Endothelial cell of umbilical vein (primary cell): ENCODE measurements around the gene SRP68. TPM values are rescaled to one million over a fixed set of nuclear protein-coding genes. Genes with fewer than 3 reads are reported as not detected.

ENCODE experiments used
- Bru-seq: library from RNA; stranded (reverse); fragments of 400-500 nt; gene quantifications from one replicate; lab custom pipeline; 2021; lab: Mats Ljungman, UMichigan
- BruChase-seq, 2 experiments: library from RNA; stranded (reverse); fragments of 400-500 nt; gene quantifications; one replicate each; lab custom pipeline; 2021; lab: Mats Ljungman, UMichigan
- BruUV-seq: library from RNA; stranded (reverse); fragments of 400-500 nt; replicated peaks from 2 replicates; lab custom pipeline; 2021; lab: Mats Ljungman, UMichigan
- CTCF ChIA-PET: fragments of 300-600, 350-600 bp; sonication (Branson Sonifier 250); formaldehyde crosslinking; loops from one replicate; lab custom pipeline; 2021; ENCODE audit warnings: antibody characterized with exemption, inconsistent platforms; lab: Charles Lee
- POLR2A ChIA-PET: fragments of 300-600, 350-600 bp; sonication (Branson Sonifier 250); formaldehyde crosslinking; loops from one replicate; lab custom pipeline; 2021; ENCODE audit warnings: antibody characterized with exemption, inconsistent platforms; lab: Charles Lee
- DNase-seq: peaks from one replicate; pipeline ENCODE4 v3.0.0-alpha.2; 2011; ENCODE audit warnings: low read depth, low spot score
- FAIRE-seq: peaks from 2 replicates; lab custom pipeline; 2011; peaks lifted over from hg19 to GRCh38; lab: Jason Lieb, UNC
- H2AFZ ChIP-seq: 2 replicates; pipeline ENCODE4 v1.6.0; 2012; ENCODE audit warnings: low read depth, low read length, control low read depth, inconsistent platforms
- H3K27ac ChIP-seq: 2 replicates; pipeline ENCODE4 v1.5.1; 2011; ENCODE audit warnings: low read depth, mild to moderate bottlenecking, control low read depth, low read length, moderate library complexity; ENCODE audit not compliant: insufficient read depth
- H3K27me3 ChIP-seq, 2 experiments: 2 replicates each; pipeline versions ENCODE4 v1.6.0 to v1.6.1; 2011; ENCODE audit warnings: low read length in 2 of 2, mixed read lengths in 1 of 2; ENCODE audit not compliant: control insufficient read depth in 2 of 2, insufficient read depth in 2 of 2
- H3K36me3 ChIP-seq, 2 experiments: 2 replicates in 1 of 2; 3 replicates in 1 of 2; pipeline ENCODE4 v1.5.1; 2011; ENCODE audit warnings: low read length in 2 of 2, mild to moderate bottlenecking in 1 of 2, moderate library complexity in 1 of 2; ENCODE audit not compliant: control insufficient read depth in 2 of 2, insufficient read depth in 2 of 2; ENCODE audit errors: extremely low read depth in 1 of 2
- H3K4me1 ChIP-seq: 3 replicates; pipeline ENCODE4 v1.5.1; 2011; ENCODE audit warnings: mild to moderate bottlenecking, low read length; ENCODE audit not compliant: control insufficient read depth, insufficient read depth; ENCODE audit errors: extremely low read depth
- H3K4me2 ChIP-seq: 2 replicates; pipeline ENCODE4 v1.6.1; 2011; ENCODE audit warnings: low read length, control low read depth, mixed read lengths; ENCODE audit not compliant: insufficient read depth
- H3K4me3 ChIP-seq, 3 experiments: fragments of 200-600 bp in 1 of 3; sonication (generic), shearing (Covaris generic) in 1 of 3; replicated peaks in 1 of 3; 2 replicates each; pipeline ENCODE4 v1.5.1; 2011 to 2016; ENCODE audit warnings: control low read depth in 3 of 3, low read length in 3 of 3, mild to moderate bottlenecking in 2 of 3, inconsistent platforms in 1 of 3, low read depth in 1 of 3, moderate library complexity in 1 of 3; ENCODE audit not compliant: insufficient read depth in 1 of 3
- H3K79me2 ChIP-seq: 2 replicates; pipeline ENCODE4 v1.6.0; 2012; ENCODE audit warnings: low read length, inconsistent platforms; ENCODE audit not compliant: control insufficient read depth, insufficient read depth
- H3K9ac ChIP-seq: replicated peaks from 2 replicates; pipeline ENCODE3; 2011; ENCODE audit warnings: low read length, control low read depth; ENCODE audit not compliant: insufficient read depth; ENCODE audit errors: extremely low read depth
- H3K9me1 ChIP-seq: replicated peaks from 3 replicates; pipeline ENCODE4 v1.6.0; 2011; ENCODE audit warnings: mild to moderate bottlenecking, low read length; ENCODE audit not compliant: control insufficient read depth, insufficient read depth; ENCODE audit errors: extremely low read depth
- H3K9me3 ChIP-seq: replicated peaks from 2 replicates; pipeline ENCODE4 v1.5.1; 2012; ENCODE audit warnings: low read length, inconsistent platforms; ENCODE audit not compliant: control insufficient read depth, insufficient read depth
- H4K20me1 ChIP-seq: replicated peaks from 2 replicates; pipeline ENCODE3; 2011; ENCODE audit warnings: mild to moderate bottlenecking, low read length; ENCODE audit not compliant: control insufficient read depth, insufficient read depth; ENCODE audit errors: extremely low read depth
- EZH2 ChIP-seq: IDR thresholded peaks from 2 replicates; pipeline ENCODE4 v1.6.1; 2012; ENCODE audit warnings: borderline replicate concordance, low read depth, mild to moderate bottlenecking, moderate library complexity, low read length, inconsistent platforms; ENCODE audit not compliant: severe bottlenecking
- FOS ChIP-seq: IDR thresholded peaks from 2 replicates; pipeline ENCODE4 v1.6.1; 2011; ENCODE audit warnings: mild to moderate bottlenecking, low read length, moderate library complexity, borderline replicate concordance; ENCODE audit not compliant: insufficient read depth
- GATA2 ChIP-seq: IDR thresholded peaks from 2 replicates; pipeline ENCODE4 v1.7.0; 2011; ENCODE audit warnings: low read depth, mild to moderate bottlenecking, moderate library complexity, mixed read lengths, low read length; ENCODE audit not compliant: insufficient read length, insufficient read depth
- JUN ChIP-seq: IDR thresholded peaks from 2 replicates; pipeline ENCODE4 v1.6.1; 2011; ENCODE audit warnings: borderline replicate concordance, low read depth; ENCODE audit not compliant: insufficient read length, insufficient read depth
- MYC ChIP-seq: IDR thresholded peaks from one replicate; pipeline ENCODE4 v1.6.1; 2011; ENCODE audit warnings: mild to moderate bottlenecking, low read depth, low read length
- POLR2A ChIP-seq: IDR thresholded peaks from 2 replicates; pipeline ENCODE4 v1.6.1; 2012; ENCODE audit warnings: low read depth, mild to moderate bottlenecking, control low read depth, low read length
- POLR2AphosphoS5 ChIP-seq: IDR thresholded peaks from 2 replicates; pipeline ENCODE4 v1.6.1; 2012; ENCODE audit warnings: low read depth, mild to moderate bottlenecking, control low read depth, low read length, moderate library complexity; ENCODE audit not compliant: insufficient read depth
- dilution Hi-C: fragments of 300-500 bp; cut with MboI; formaldehyde crosslinking; loops from one replicate; pipeline ENCODE4 v1.15.0; 2019; ENCODE audit warnings: low sequenced_read_pairs; ENCODE audit not compliant: extremely low pct_ligation_motif_present
- intact Hi-C: fragments of 100-400 bp; cut with micrococcal nuclease; formaldehyde crosslinking; loops from one replicate; pipeline ENCODE4 v1.10.0; 2022
- long read RNA-seq: library from polyadenylated mRNA; stranded (forward); transcript quantifications from one replicate; pipeline ENCODE4 v2.0.0, GENCODE V29; 2021
- polyA minus RNA-seq, 3 experiments: library from RNA; depleted of rRNA, polyadenylated mRNA; stranded (reverse); fragments of >200 nt; gene quantifications; 1 replicate in 1 of 3; 2 replicates in 2 of 3; pipeline ENCODE4 v1.2.3, GENCODE V29; 2011
- polyA plus RNA-seq, 4 experiments: library from polyadenylated mRNA; depleted of rRNA in 3 of 4; stranded (reverse) in 3 of 4; unstranded in 1 of 4; fragments of >200 nt; gene quantifications; 2 replicates each; pipeline versions ENCODE4 v1.2.1 to v1.2.3, GENCODE V29; 2011 to 2012; ENCODE audit warnings: missing spikeins in 1 of 4
- total RNA-seq: library from RNA; stranded (reverse); gene quantifications from 2 replicates; pipeline ENCODE4 v1.2.3, GENCODE V29; 2021
- TF ChIP-seq, protein P1 (sequence below): IDR thresholded peaks from 2 replicates; pipeline ENCODE4 v1.6.1; 2011; ENCODE audit not compliant: insufficient read depth, insufficient read length
- TF ChIP-seq, protein P2 (sequence below), 2 donors: IDR thresholded peaks; 1 replicate in 1 of 2; 2 replicates in 1 of 2; pipeline ENCODE4 v1.5.1; 2011; ENCODE audit warnings: low read length in 2 of 2, mild to moderate bottlenecking in 2 of 2, moderate library complexity in 2 of 2, control low read depth in 1 of 2, inconsistent platforms in 1 of 2, low read depth in 1 of 2; ENCODE audit not compliant: insufficient read depth in 1 of 2; ENCODE audit errors: extremely low read depth in 1 of 2

Gene SRP68
- total RNA-seq (77.6 and 81.7 TPM in 2 replicates), polyA plus RNA-seq (55.8 and 64.6 TPM in 2 replicates), polyA minus RNA-seq (63.1 and 67.7 TPM in 2 replicates), Bru-seq, nascent RNA (percentile 80 among the genes with signal in this experiment), BruChase-seq, experiment 1, labeled RNA remaining after a 6-hour chase (percentile 87 among the genes with signal in this experiment), BruChase-seq, experiment 2, labeled RNA remaining after a 2-hour chase (percentile 80 among the genes with signal in this experiment)
- polyA plus RNA-seq (2011; cell fraction: cytosol; rRNA removed): 60.5 and 79.4 TPM in 2 replicates
- 62.9 and 65.6 TPM in 2 replicates for polyA plus RNA-seq (2011; cell fraction: nucleus; rRNA removed)
- polyA plus RNA-seq (2012): 73.2 and 88.3 TPM in 2 replicates
- polyA minus RNA-seq (2011; cell fraction: cytosol; rRNA and poly(A)+ RNA removed): 28.5 TPM
- 47.6 and 56.8 TPM in 2 replicates for polyA minus RNA-seq (2011; cell fraction: nucleus; rRNA and poly(A)+ RNA removed)
- long read RNA-seq, transcript SRP68-201 (16 exons, 2,649 nt): major isoform, 226 of 247 reads
- long read RNA-seq, partial matches to known transcripts: 11 of 247 reads
- long read RNA-seq, other reads (novel, unspliced or antisense): 9 of 247 reads

DNA sequence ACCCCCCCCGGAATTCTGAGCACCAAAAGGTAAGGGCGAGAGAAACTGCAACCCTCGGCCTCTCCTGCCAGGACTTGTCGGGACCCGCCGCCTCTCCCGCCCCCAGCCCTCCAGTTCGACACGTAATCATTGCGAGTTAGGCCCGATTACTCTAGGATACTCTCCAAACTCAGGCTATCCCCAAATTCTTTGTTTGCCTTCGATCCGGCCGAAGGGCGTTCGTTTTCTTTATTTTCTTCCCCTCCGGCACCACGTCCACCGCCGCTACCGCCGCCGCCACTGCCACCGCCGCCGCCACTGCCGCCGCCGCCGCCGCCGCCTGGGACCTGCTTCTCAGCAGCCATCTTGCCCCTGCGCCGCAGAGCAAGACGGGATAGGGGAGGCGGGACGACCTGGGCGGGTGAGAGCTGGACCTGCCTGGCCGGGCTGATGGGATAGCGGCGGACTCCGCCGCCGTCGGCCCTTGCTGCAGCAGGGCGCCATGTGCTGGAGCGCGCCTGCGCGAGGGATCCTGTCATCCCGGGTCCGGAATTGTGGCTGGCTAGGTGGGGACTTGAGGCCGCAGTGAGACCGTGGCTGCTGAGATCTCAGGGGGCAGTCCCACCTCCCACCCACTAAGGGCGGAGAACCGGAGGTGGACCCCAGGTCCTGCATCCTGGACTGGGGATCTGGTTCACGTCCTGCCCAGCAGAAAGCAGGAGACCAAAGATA, at the start of gene SRP68:
TSS of gene SRP68 (minus strand) at position 370 of the 711 bp plus-strand sequence. CDS start at position 344, 26 bp downstream.
- Histone ChIP-seq H3K79me2 (peaks cover 35% of the 10 kb centered on the region), H3K9ac (peak within 1 kb of the TSS; percentile 82), H3K4me3 (peak within 1 kb of the TSS; percentile 59 to 95 (median 73)), H4K20me1 (no peaks in the 10 kb centered on the region), H3K36me3 (peaks cover 0 to 7% of the 10 kb centered on the region in 2 experiments), H3K27ac (peak within 1 kb of the TSS; percentile 67), H3K9me3 (no peaks in the 10 kb centered on the region), H3K9me1 (no peaks in the 10 kb centered on the region), H2AFZ (peak within 1 kb of the TSS; percentile 93), H3K27me3 (peaks cover 34 to 40% of the 10 kb centered on the region in 2 experiments), H3K4me1 (peaks cover 16% of the 10 kb centered on the region), H3K4me2 (peak within 1 kb of the TSS; percentile 90)
- ChIA-PET CTCF (interaction anchor here (1.0 to 1.7 kb wide), 3 partner anchors 11 to 58 kb away, joined by 3 to 10 read pairs (median 3); no protein-coding TSS in a partner anchor), POLR2A (interaction anchor here (0.9 to 1.2 kb wide), 2 partner anchors 9 to 31 kb away, joined by 5 to 8 read pairs; no protein-coding TSS in a partner anchor)
- intact Hi-C loops: loop anchor here (1.0 to 5.0 kb wide), 2 partner anchors 31 to 45 kb away; partner anchors contain the start of genes EVPL and EXOC7
- dilution Hi-C loops: no loop called here
- peak; percentile 94 for DNase-seq
- FAIRE-seq: peak; percentile 98
- no TSS peak for BruUV-seq
- TF ChIP-seq EZH2 (no peak), JUN (no peak), FOS (no peak), MYC (peak; percentile 2), POLR2AphosphoS5 (peak; percentile 93), GATA2 (no peak), POLR2A (peak; percentile 96)
- TF ChIP-seq, protein P1, sequence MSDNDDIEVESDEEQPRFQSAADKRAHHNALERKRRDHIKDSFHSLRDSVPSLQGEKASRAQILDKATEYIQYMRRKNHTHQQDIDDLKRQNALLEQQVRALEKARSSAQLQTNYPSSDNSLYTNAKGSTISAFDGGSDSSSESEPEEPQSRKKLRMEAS: peak; percentile 63
- TF ChIP-seq, protein P2, sequence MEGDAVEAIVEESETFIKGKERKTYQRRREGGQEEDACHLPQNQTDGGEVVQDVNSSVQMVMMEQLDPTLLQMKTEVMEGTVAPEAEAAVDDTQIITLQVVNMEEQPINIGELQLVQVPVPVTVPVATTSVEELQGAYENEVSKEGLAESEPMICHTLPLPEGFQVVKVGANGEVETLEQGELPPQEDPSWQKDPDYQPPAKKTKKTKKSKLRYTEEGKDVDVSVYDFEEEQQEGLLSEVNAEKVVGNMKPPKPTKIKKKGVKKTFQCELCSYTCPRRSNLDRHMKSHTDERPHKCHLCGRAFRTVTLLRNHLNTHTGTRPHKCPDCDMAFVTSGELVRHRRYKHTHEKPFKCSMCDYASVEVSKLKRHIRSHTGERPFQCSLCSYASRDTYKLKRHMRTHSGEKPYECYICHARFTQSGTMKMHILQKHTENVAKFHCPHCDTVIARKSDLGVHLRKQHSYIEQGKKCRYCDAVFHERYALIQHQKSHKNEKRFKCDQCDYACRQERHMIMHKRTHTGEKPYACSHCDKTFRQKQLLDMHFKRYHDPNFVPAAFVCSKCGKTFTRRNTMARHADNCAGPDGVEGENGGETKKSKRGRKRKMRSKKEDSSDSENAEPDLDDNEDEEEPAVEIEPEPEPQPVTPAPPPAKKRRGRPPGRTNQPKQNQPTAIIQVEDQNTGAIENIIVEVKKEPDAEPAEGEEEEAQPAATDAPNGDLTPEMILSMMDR (IDR thresholded peaks at IDR 0.05; ENCODE audit: extremely low read depth in 1 of 2, insufficient read depth in 1 of 2, low read depth in 1 of 2, low read length in 2 of 2): no peak
